Gastroesophageal sphincter (tissue), 3 donors: Measurements from ENCODE around the gene IER3.

Source experiments
- CTCF ChIP-seq, 4 experiments: fragments of 200-600 bp in 2 of 4; fragments of 450-650 bp in 2 of 4; sonication (generic) in 1 of 4; IDR thresholded peaks; one replicate each; pipeline ENCODE4 v1.5.1; 2017 to 2019; ENCODE audit warnings: antibody characterized with exemption in 4 of 4, mild to moderate bottlenecking in 2 of 4, moderate library complexity in 2 of 4
- POLR2A ChIP-seq, 2 donors: fragments of 450-650 bp; IDR thresholded peaks; one replicate each; pipeline ENCODE4 v1.6.1; 2017; ENCODE audit warnings: antibody characterized with exemption in 2 of 2, mild to moderate bottlenecking in 2 of 2, moderate library complexity in 1 of 2

GRCh38 chr6:30711758-30712380 is 32.5 kb downstream of the IER3 start:
- TF ChIP-seq CTCF (IDR thresholded peaks at IDR 0.05), result no peak
- no peak for TF ChIP-seq POLR2A (IDR thresholded peaks at IDR 0.05)
